Ishikawa (cell line): ENCODE measurements around the gene SLC38A2.

Source experiments
- CEBPB ChIP-seq: IDR thresholded peaks from 2 replicates; pipeline ENCODE4 v1.6.1; 2012
- CREB1 ChIP-seq: IDR thresholded peaks from 2 replicates; pipeline ENCODE4 v1.6.1; 2012; ENCODE audit warnings: low read depth
- EGR1 ChIP-seq: IDR thresholded peaks from 2 replicates; pipeline ENCODE4 v1.6.1; 2012
- EP300 ChIP-seq: IDR thresholded peaks from 2 replicates; pipeline ENCODE4 v1.6.1; 2012; ENCODE audit warnings: borderline replicate concordance
- FOXM1 ChIP-seq: IDR thresholded peaks from 2 replicates; pipeline ENCODE4 v1.6.1; 2012; ENCODE audit warnings: low read depth, borderline replicate concordance
- NFIC ChIP-seq: IDR thresholded peaks from 2 replicates; pipeline ENCODE4 v1.6.1; 2012
- RAD21 ChIP-seq: IDR thresholded peaks from 2 replicates; pipeline ENCODE4 v1.6.1; 2012; ENCODE audit warnings: low read depth
- TAF1 ChIP-seq: IDR thresholded peaks from 2 replicates; pipeline ENCODE4 v1.6.1; 2012; ENCODE audit warnings: low read depth, mild to moderate bottlenecking
- TEAD4 ChIP-seq: IDR thresholded peaks from 2 replicates; pipeline ENCODE4 v1.6.1; 2012
- YY1 ChIP-seq: IDR thresholded peaks from 2 replicates; pipeline ENCODE4 v1.6.1; 2012; ENCODE audit warnings: low read depth
- ZBTB7A ChIP-seq: IDR thresholded peaks from 2 replicates; pipeline ENCODE4 v1.6.1; 2012; ENCODE audit warnings: low read depth
- TF ChIP-seq, protein P1 (sequence below): IDR thresholded peaks from 2 replicates; pipeline ENCODE4 v1.6.1; 2012; ENCODE audit warnings: low read depth, mild to moderate bottlenecking
- TF ChIP-seq, protein P2 (sequence below): IDR thresholded peaks from 2 replicates; pipeline ENCODE4 v1.6.1; 2012
- TF ChIP-seq, protein P3 (sequence below): IDR thresholded peaks from 2 replicates; pipeline ENCODE4 v1.6.1; 2012

DNA sequence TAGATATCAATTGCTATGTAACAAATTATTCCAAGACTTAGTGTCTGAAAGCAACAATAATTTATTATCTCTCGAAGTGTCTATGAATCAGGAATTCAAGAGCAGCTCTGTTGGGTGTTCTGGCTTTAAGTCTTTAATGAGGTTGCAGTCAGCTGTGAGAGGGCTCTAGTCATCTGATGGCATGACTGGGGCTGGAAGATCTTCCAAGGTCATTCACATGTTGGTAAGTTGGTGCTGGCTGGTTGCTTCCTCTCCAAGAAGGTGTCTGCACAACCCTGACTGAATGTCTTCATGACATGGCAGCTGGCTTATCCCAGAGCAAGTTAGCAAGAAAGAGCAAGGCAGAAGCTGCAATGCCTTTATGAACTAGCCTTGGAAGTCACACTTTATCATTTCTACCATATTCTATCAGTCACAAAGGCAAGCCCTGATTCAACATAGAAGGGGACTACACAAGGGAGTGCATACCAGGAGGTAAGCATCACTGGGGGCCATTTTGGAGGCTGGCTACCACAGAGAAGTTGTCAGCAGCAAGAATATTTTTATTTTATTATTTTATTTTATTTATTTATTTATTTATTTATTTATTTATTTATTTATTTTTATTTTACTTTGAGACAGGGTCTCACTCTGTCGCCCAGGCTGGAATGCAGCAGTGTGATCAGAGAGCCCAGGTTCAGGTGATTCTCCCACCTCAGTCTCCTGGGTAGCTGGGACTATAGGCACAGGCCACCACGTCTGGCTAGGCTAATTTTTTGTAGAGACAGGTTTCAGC lies 7.6 kb upstream of the SLC38A2 start:
- no peak for TF ChIP-seq YY1
- no peak for TF ChIP-seq TEAD4
- TF ChIP-seq NFIC: no peak
- TF ChIP-seq EP300: no peak
- TF ChIP-seq, protein P1, sequence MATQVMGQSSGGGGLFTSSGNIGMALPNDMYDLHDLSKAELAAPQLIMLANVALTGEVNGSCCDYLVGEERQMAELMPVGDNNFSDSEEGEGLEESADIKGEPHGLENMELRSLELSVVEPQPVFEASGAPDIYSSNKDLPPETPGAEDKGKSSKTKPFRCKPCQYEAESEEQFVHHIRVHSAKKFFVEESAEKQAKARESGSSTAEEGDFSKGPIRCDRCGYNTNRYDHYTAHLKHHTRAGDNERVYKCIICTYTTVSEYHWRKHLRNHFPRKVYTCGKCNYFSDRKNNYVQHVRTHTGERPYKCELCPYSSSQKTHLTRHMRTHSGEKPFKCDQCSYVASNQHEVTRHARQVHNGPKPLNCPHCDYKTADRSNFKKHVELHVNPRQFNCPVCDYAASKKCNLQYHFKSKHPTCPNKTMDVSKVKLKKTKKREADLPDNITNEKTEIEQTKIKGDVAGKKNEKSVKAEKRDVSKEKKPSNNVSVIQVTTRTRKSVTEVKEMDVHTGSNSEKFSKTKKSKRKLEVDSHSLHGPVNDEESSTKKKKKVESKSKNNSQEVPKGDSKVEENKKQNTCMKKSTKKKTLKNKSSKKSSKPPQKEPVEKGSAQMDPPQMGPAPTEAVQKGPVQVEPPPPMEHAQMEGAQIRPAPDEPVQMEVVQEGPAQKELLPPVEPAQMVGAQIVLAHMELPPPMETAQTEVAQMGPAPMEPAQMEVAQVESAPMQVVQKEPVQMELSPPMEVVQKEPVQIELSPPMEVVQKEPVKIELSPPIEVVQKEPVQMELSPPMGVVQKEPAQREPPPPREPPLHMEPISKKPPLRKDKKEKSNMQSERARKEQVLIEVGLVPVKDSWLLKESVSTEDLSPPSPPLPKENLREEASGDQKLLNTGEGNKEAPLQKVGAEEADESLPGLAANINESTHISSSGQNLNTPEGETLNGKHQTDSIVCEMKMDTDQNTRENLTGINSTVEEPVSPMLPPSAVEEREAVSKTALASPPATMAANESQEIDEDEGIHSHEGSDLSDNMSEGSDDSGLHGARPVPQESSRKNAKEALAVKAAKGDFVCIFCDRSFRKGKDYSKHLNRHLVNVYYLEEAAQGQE: no peak
- TF ChIP-seq, protein P2, sequence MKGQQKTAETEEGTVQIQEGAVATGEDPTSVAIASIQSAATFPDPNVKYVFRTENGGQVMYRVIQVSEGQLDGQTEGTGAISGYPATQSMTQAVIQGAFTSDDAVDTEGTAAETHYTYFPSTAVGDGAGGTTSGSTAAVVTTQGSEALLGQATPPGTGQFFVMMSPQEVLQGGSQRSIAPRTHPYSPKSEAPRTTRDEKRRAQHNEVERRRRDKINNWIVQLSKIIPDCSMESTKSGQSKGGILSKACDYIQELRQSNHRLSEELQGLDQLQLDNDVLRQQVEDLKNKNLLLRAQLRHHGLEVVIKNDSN: no peak
- no peak for TF ChIP-seq ZBTB7A
- TF ChIP-seq, protein P3, sequence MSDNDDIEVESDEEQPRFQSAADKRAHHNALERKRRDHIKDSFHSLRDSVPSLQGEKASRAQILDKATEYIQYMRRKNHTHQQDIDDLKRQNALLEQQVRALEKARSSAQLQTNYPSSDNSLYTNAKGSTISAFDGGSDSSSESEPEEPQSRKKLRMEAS: no peak
- TF ChIP-seq EGR1: no peak
- TF ChIP-seq CEBPB: no peak
- no peak for TF ChIP-seq TAF1
- no peak for TF ChIP-seq FOXM1
- no peak for TF ChIP-seq CREB1
- no peak for TF ChIP-seq RAD21
